ENCODE data around the gene FOXJ1.

The FOXJ1 gene

GRCh38 chr17:76103274-76104139, 37.5 kb downstream of the FOXJ1 start, which contains the start of gene EXOC7:
TSS of gene EXOC7 (minus strand) at chr17:76103787. CDS start at chr17:76103692, 95 bp downstream.
- Histone ChIP-seq H3K79me2 (ENCODE audit: insufficient read depth, low read depth) (peaks cover 14% of the 10 kb centered on the region; the same call in 1 of the 2 replicates), H3K9ac (peak within 1 kb of the TSS; percentile 59; the same call in 1 of the 2 replicates), H3K4me1 (ENCODE audit: low read depth, poor library complexity, severe bottlenecking) (peaks cover 14% of the 10 kb centered on the region), H2AFZ (ENCODE audit: low read depth) (peak within 1 kb of the TSS; percentile 65), H3K27ac (peak within 1 kb of the TSS; percentile 22; the same call in 1 of the 2 replicates), H3K4me3 (IDR thresholded peaks at IDR 0.05; ENCODE audit: insufficient read depth, low read depth, low read length) (peak within 1 kb of the TSS; percentile 61), H3K36me3 (ENCODE audit: insufficient read depth) (no peaks in the 10 kb centered on the region; the same call in 1 of the 2 replicates), H4K20me1 (ENCODE audit: insufficient read depth) (no peaks in the 10 kb centered on the region), H3K27me3 (ENCODE audit: insufficient read depth, low read depth) (no peaks in the 10 kb centered on the region), H3K4me2 (peak within 1 kb of the TSS; percentile 88)
- TF ChIP-seq CTCF (conservative IDR thresholded peaks at IDR 0.05; ENCODE audit: low read depth, low read length) = no peak

- H3K4me3 ChIP-seq (IDR thresholded peaks at IDR 0.05; ENCODE audit: insufficient read depth, low read depth, low read length) = peak overlapping the region; percentile 61
- peak overlapping the region; percentile 22; the same call in 1 of the 2 replicates for H3K27ac ChIP-seq
- H2AFZ ChIP-seq (ENCODE audit: low read depth) = peak overlapping the region; percentile 65
- TF ChIP-seq CTCF (conservative IDR thresholded peaks at IDR 0.05; ENCODE audit: low read depth, low read length) = 0 out of 2 replicates have a peak, but pooled peaks have one; percentile 17
- no peaks in the 10 kb centered on the region; the same call in 1 of the 2 replicates for H3K36me3 ChIP-seq (ENCODE audit: insufficient read depth)
- H3K9ac ChIP-seq = peak overlapping the region; percentile 59; the same call in 1 of the 2 replicates
- H3K4me1 ChIP-seq (ENCODE audit: low read depth, poor library complexity, severe bottlenecking) = peaks cover 14% of the 10 kb centered on the region
- peak overlapping the region; percentile 88 for H3K4me2 ChIP-seq
- H4K20me1 ChIP-seq (ENCODE audit: insufficient read depth) = no peaks in the 10 kb centered on the region
- no peaks in the 10 kb centered on the region for H3K27me3 ChIP-seq (ENCODE audit: insufficient read depth, low read depth)
- peaks cover 14% of the 10 kb centered on the region; the same call in 1 of the 2 replicates for H3K79me2 ChIP-seq (ENCODE audit: insufficient read depth, low read depth)
These were observed 38.1 kb downstream of the FOXJ1 start for GRCh38 chr17:76102944-76103273.

GRCh38 chr17:76097716-76098295, 43.2 kb downstream of the FOXJ1 start:
- no peak overlapping the region for H3K9ac ChIP-seq
- no peak overlapping the region for H3K4me2 ChIP-seq
- no peak overlapping the region for H3K27ac ChIP-seq
- TF ChIP-seq CTCF (conservative IDR thresholded peaks at IDR 0.05; ENCODE audit: low read depth, low read length) = no peak
- H3K4me3 ChIP-seq (IDR thresholded peaks at IDR 0.05; ENCODE audit: insufficient read depth, low read depth, low read length) = no peak overlapping the region
- no peaks in the 10 kb centered on the region for H4K20me1 ChIP-seq (ENCODE audit: insufficient read depth)
- peaks cover 3% of the 10 kb centered on the region for H3K4me1 ChIP-seq (ENCODE audit: low read depth, poor library complexity, severe bottlenecking)
- H3K79me2 ChIP-seq (ENCODE audit: insufficient read depth, low read depth) = peaks cover 10% of the 10 kb centered on the region; the same call in 1 of the 2 replicates
- peaks cover 3% of the 10 kb centered on the region; the same call in 1 of the 2 replicates for H3K36me3 ChIP-seq (ENCODE audit: insufficient read depth)
- H2AFZ ChIP-seq (ENCODE audit: low read depth) = no peak overlapping the region
- H3K27me3 ChIP-seq (ENCODE audit: insufficient read depth, low read depth) = no peaks in the 10 kb centered on the region

GRCh38 chr17:76095943-76096342, 45.1 kb downstream of the FOXJ1 start:
- TF ChIP-seq CTCF (conservative IDR thresholded peaks at IDR 0.05; ENCODE audit: low read depth, low read length) = no peak
- no peaks in the 10 kb centered on the region for H4K20me1 ChIP-seq (ENCODE audit: insufficient read depth)
- no peak overlapping the region for H3K4me3 ChIP-seq (IDR thresholded peaks at IDR 0.05; ENCODE audit: insufficient read depth, low read depth, low read length)
- H3K9ac ChIP-seq = no peak overlapping the region
- H3K27ac ChIP-seq = no peak overlapping the region
- H3K79me2 ChIP-seq (ENCODE audit: insufficient read depth, low read depth) = no peaks in the 10 kb centered on the region
- H3K36me3 ChIP-seq (ENCODE audit: insufficient read depth) = peaks cover 3% of the 10 kb centered on the region; the same call in 1 of the 2 replicates
- no peaks in the 10 kb centered on the region for H3K4me1 ChIP-seq (ENCODE audit: low read depth, poor library complexity, severe bottlenecking)
- no peaks in the 10 kb centered on the region for H3K27me3 ChIP-seq (ENCODE audit: insufficient read depth, low read depth)
- no peak overlapping the region for H2AFZ ChIP-seq (ENCODE audit: low read depth)
- H3K4me2 ChIP-seq = no peak overlapping the region
